GM12873 (cell line): ENCODE data around the gene DACH2.

Experiments
- TF ChIP-seq, protein P1 (sequence below): IDR thresholded peaks from 2 replicates; pipeline ENCODE4 v1.5.1; 2012; ENCODE audit warnings: low read depth, mild to moderate bottlenecking, moderate library complexity, low read length, control low read depth; ENCODE audit not compliant: insufficient read depth; ENCODE audit errors: missing control alignments

The DACH2 gene

DNA sequence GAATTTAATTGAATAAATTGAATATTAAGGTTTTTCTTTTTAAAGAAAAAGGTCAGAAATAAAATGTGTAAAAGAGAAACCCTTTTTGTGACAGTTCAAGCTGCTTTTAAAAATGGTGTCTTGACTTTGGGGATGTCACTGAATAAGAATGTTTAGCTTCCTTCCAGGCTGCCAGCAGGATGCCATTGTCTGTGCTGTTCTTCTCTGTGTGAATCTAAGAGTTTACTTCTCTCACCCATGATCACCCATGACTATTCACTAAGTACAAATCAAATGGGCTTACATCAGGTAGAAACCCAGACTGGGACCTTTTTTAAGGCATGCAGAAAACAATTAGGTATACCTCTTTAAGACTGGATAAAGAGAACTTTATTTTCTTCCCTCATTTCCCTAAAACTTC lies 115.3 kb downstream of the DACH2 start:
- TF ChIP-seq, protein P1, sequence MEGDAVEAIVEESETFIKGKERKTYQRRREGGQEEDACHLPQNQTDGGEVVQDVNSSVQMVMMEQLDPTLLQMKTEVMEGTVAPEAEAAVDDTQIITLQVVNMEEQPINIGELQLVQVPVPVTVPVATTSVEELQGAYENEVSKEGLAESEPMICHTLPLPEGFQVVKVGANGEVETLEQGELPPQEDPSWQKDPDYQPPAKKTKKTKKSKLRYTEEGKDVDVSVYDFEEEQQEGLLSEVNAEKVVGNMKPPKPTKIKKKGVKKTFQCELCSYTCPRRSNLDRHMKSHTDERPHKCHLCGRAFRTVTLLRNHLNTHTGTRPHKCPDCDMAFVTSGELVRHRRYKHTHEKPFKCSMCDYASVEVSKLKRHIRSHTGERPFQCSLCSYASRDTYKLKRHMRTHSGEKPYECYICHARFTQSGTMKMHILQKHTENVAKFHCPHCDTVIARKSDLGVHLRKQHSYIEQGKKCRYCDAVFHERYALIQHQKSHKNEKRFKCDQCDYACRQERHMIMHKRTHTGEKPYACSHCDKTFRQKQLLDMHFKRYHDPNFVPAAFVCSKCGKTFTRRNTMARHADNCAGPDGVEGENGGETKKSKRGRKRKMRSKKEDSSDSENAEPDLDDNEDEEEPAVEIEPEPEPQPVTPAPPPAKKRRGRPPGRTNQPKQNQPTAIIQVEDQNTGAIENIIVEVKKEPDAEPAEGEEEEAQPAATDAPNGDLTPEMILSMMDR = no peak

DNA sequence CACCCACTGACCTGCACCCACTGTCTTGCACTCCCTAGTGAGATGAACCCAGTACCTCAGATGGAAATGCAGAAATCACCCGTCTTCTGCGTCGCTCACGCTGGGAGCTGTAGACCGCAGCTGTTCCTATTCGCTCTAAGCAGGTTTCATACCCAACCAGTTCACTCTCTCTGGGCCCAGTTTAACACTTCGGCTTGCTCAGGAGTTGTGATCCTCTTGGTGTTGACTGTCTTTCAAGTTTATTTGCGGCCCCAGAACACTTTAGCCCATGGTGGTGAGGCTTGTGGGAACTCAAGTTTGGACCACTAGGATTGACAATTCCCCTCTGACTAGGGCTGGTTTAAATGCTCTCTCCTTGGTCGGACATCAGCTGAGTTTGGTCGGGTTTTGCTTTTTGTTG lies 147.0 kb downstream of the DACH2 start:
- TF ChIP-seq, protein P1 = no peak

DNA sequence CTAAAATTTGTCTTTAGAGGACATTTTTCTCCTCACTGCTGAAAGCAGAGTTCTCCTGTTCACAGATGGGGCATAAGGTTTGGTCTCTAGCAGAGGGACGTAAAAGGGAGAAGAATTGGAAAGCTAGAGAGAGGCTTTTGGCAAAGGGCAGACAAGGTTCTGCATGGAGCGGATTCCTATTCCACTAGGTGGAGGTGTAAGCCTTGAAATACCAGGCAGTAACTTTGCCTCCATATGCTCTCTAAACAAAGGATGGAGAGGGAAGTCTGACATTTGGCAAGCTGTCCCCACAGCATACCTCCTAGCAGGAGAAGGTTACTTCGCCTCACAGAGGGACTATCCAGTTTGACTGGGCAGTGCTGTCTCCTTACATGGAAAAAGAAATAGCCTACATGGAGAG lies 174.7 kb downstream of the DACH2 start:
- TF ChIP-seq, protein P1 = no peak

DNA sequence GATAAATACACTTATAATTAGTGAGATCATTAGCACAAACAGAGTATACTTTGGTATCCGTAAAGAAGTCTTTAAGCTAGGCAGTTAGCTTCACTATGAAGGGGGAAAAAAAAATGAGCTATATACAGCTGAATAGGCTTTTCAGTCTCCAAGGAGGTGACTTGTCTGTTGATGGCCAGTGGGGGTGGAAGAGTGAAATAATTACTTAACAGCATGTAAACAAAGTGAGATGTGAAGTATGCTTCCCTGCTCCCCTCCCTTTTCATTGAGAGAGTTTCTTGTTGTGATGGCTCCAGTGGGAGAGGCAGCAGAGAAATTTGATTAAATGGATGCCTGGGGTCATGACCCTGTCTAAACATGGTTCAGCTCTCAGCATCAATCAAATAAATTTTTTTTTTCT lies 180.9 kb downstream of the DACH2 start:
- TF ChIP-seq, protein P1 = no peak

DNA sequence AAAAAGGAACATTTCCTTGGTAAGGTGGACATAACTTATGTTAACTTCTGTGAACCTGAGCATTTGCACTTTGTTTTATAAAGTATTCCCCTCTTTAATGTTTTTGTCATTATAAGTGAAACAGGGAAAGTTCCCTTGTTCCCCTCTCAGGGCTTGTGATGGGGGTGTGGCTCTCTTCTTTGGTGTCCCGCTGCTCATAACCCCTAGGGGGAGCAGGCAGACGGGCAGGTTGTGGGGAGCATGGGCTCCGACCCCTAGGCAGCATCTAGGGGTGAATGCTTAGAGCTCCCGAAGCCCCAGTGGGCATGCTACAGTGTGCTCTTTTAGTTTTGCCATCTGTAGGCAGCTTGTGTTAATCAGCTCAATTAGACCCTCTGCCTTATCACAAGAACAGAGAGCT lies 200.4 kb downstream of the DACH2 start:
- TF ChIP-seq, protein P1 = peak; percentile 27

DNA sequence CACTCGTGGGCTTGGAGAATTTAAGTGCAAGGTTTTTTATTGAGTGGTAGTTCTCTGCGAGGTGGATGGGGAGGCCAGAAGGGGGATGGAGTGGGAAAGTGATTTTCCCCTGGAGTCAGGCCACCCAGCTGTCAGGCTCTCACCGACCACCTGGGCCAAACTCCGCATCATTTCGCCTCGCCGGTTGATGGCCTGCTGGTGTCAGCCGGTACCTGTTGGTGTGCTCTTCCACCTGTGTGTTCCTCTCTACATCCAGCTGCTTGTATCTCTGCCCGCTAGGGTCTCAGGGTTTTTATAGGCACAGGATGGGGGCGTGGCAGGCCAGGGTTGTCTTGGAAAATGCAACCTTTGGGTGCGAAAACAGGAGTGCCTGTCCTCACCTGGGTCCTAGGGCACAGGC lies 200.9 kb downstream of the DACH2 start:
- TF ChIP-seq, protein P1 = no peak

DNA sequence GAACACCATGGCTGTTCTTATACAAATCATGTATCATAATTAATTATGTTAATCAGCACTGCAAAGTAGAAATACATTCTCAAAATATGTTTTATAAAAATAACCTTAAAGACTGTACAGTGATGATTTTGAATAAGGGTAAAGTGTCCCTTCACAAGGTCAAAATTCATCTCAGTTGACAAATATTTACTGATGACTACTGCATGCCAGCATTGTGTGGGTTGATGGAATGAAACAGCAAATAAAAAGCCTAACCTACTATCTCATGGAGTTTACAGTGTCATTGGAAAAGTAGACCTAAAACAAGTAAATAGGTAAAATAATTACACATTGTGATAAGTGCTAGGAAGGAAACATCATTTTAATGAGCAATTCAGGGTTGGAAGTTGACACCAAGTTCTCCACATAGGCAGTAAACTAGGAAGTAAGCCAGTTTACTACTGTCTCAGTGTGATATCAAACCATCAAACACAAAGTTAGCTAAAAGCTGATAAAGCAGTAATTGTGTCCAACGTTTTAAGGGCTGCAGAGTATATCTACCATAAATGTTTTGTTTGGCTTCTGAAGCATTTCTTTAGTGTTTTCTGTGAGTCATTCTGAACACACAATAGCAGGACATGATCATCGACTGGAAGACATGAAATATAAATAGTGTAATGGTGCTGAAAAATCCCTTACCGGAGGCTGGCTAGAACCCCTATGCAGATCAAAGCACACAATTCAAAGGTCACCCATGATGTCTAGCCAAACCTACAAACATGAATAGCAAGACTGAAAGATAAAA lies 221.8 kb downstream of the DACH2 start:
- TF ChIP-seq, protein P1 = no peak
